Osteoblast (primary cell): Measurements from ENCODE around the gene CD8B. TPM values are rescaled to one million over a fixed set of nuclear protein-coding genes. Genes with fewer than 3 reads are reported as not detected.

Source experiments
- DNase-seq: peaks from one replicate; pipeline ENCODE4 v3.0.0; 2011; ENCODE audit warnings: low spot score, mixed read lengths; ENCODE audit not compliant: insufficient read length; ENCODE audit errors: missing footprints
- H2AFZ ChIP-seq: 2 replicates; pipeline ENCODE4 v1.6.0; 2011; ENCODE audit warnings: mild to moderate bottlenecking, low read length
- H3K27ac ChIP-seq: 2 replicates; pipeline ENCODE4 v1.5.1; 2011; ENCODE audit warnings: mild to moderate bottlenecking, low read depth, low read length, moderate library complexity
- H3K27me3 ChIP-seq: 2 replicates; pipeline ENCODE4 v1.6.0; 2012; ENCODE audit warnings: mild to moderate bottlenecking, control low read depth, inconsistent platforms, low read length, moderate library complexity; ENCODE audit not compliant: insufficient read depth
- H3K36me3 ChIP-seq: 2 replicates; pipeline ENCODE4 v1.5.1; 2011; ENCODE audit warnings: mild to moderate bottlenecking, low read length, control low read depth, moderate library complexity; ENCODE audit not compliant: insufficient read depth
- H3K4me1 ChIP-seq: 2 replicates; pipeline ENCODE4 v1.5.1; 2011; ENCODE audit warnings: mild to moderate bottlenecking, low read length, control low read depth, moderate library complexity; ENCODE audit not compliant: insufficient read depth
- H3K4me2 ChIP-seq: 2 replicates; pipeline ENCODE4 v1.6.0; 2011; ENCODE audit warnings: mild to moderate bottlenecking, low read length; ENCODE audit not compliant: insufficient read depth
- H3K4me3 ChIP-seq: fragments of 200-600 bp; sonication (generic); 3 replicates; pipeline ENCODE4 v1.5.1; 2012; ENCODE audit warnings: mild to moderate bottlenecking, low read length, inconsistent platforms; ENCODE audit not compliant: insufficient read depth
- H3K79me2 ChIP-seq: 2 replicates; pipeline ENCODE4 v1.6.0; 2012; ENCODE audit warnings: mild to moderate bottlenecking, low read length, control low read depth, inconsistent platforms; ENCODE audit not compliant: insufficient read depth
- H3K9me3 ChIP-seq: 2 replicates; pipeline ENCODE4 v1.5.1; 2011; ENCODE audit warnings: low read depth, low read length, control low read depth
- H4K20me1 ChIP-seq: 2 replicates; pipeline ENCODE4 v1.6.0; 2012; ENCODE audit warnings: mild to moderate bottlenecking, low read length, control low read depth; ENCODE audit not compliant: insufficient read depth
- total RNA-seq: library from RNA; depleted of rRNA; stranded (reverse); fragments of >200 nt; gene quantifications from 2 replicates; pipeline ENCODE4 v1.2.3, GENCODE V29; 2012
- TF ChIP-seq, protein P1 (sequence below): IDR thresholded peaks from 2 replicates; pipeline ENCODE4 v1.5.1; 2011; ENCODE audit warnings: mild to moderate bottlenecking, low read depth, low read length, moderate library complexity; ENCODE audit errors: extremely low read depth

The CD8B gene
- total RNA-seq, 1 donor: not detected

DNA sequence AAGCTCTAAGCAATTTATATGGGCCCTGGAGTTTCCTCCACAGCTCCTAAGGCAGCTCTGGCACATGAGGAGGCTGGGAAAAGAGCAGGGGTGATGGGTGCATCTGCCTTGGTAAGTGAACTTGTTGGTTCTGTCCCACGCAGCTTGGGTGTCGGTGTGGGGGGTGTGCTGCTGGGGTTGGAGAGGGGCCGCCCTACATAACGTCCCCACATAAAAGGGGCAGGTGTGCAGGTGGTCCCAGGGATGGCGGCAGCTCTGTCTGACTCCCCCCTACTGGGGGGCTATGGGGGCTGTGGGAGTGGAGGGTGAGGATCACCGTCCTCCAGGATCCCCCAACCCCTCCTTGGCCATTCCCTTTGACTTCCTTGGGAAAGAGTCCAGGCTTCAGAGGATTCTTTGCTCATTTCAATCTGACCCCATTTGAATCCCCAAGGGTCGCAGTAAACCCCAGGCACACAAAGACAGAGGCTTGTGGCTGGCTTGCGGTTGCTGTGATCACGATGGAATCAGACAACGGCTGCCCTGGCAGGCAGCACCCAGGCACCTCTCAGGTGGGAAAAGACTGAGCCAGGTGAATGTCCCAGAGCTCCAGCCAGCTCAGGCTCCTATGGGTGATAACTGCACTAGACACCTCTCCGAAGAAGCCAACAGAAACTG lies 36.5 kb downstream of the CD8B start:
- H3K4me2 ChIP-seq: no peak overlapping the region
- no peaks in the 10 kb centered on the region for H4K20me1 ChIP-seq
- H3K27me3 ChIP-seq: peaks cover 9% of the 10 kb centered on the region
- H3K79me2 ChIP-seq: no peaks in the 10 kb centered on the region
- TF ChIP-seq, protein P1, sequence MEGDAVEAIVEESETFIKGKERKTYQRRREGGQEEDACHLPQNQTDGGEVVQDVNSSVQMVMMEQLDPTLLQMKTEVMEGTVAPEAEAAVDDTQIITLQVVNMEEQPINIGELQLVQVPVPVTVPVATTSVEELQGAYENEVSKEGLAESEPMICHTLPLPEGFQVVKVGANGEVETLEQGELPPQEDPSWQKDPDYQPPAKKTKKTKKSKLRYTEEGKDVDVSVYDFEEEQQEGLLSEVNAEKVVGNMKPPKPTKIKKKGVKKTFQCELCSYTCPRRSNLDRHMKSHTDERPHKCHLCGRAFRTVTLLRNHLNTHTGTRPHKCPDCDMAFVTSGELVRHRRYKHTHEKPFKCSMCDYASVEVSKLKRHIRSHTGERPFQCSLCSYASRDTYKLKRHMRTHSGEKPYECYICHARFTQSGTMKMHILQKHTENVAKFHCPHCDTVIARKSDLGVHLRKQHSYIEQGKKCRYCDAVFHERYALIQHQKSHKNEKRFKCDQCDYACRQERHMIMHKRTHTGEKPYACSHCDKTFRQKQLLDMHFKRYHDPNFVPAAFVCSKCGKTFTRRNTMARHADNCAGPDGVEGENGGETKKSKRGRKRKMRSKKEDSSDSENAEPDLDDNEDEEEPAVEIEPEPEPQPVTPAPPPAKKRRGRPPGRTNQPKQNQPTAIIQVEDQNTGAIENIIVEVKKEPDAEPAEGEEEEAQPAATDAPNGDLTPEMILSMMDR: no peak
- no peaks in the 10 kb centered on the region for H3K4me1 ChIP-seq
- DNase-seq: no peak
- no peaks in the 10 kb centered on the region for H3K9me3 ChIP-seq
- H2AFZ ChIP-seq: no peak overlapping the region
- no peak overlapping the region for H3K27ac ChIP-seq
- no peaks in the 10 kb centered on the region for H3K36me3 ChIP-seq
- H3K4me3 ChIP-seq: no peak overlapping the region

DNA sequence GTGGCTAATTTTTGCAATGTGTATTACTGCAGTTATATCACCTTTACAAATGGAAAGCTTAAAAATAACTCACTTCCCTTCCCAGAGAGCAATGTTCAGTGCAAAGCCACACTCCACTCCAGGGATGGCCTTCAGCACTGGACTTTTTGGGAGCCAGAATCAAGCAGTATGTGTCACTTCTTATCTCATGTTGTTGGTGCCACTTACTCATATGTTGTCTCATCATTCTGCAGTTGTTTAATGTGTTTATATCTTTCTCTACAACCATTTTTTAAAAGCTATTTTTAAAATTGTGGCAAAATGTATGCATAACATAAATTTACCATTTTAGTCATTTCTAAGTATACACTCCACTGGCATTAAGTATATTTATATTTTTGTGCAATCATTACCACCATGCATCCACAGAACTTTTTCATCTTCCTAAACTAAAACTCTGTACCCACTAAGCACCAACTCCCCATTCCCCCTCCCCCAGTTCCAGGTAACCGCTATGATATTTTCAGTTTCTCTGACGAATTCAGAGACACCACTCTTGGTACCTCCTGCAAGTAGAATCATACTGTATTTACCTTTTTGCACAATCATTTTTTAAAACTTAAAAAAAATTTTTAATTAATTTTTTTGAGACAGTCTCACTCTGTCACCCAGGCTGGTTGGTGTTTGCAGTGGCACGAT lies 38.9 kb downstream of the CD8B start:
- peaks cover 8% of the 10 kb centered on the region for H3K27me3 ChIP-seq
- H3K4me2 ChIP-seq: no peak overlapping the region
- no peak overlapping the region for H3K4me3 ChIP-seq
- TF ChIP-seq, protein P1: no peak
- no peaks in the 10 kb centered on the region for H3K9me3 ChIP-seq
- H3K27ac ChIP-seq: no peak overlapping the region
- H3K4me1 ChIP-seq: no peaks in the 10 kb centered on the region
- H2AFZ ChIP-seq: no peak overlapping the region
- H3K79me2 ChIP-seq: no peaks in the 10 kb centered on the region
- H3K36me3 ChIP-seq: no peaks in the 10 kb centered on the region
- H4K20me1 ChIP-seq: no peaks in the 10 kb centered on the region
- DNase-seq: no peak

DNA sequence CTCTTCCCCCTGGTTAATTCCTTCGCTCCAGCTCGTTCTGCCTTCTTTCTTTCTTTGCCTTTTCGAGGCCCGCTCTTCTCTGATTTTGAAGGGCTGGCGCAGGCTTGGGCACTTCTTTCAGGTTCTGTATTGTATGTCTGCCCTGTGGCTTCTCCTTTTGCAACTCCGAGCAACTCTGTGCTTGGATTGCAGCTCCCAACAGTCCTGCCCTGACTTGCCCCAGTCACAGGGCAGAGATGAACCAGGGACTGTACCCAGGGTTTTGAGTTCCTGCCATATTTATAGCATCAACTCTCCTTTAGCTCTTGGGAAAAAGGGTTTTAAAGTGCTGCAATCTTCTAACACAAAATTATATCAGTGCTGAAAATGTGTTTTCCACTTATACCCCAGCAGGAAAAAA lies 39.8 kb downstream of the CD8B start:
- no peak for DNase-seq
- peaks cover 7% of the 10 kb centered on the region for H3K27me3 ChIP-seq
- no peak overlapping the region for H3K27ac ChIP-seq
- no peak overlapping the region for H2AFZ ChIP-seq
- no peak overlapping the region for H3K4me2 ChIP-seq
- H3K9me3 ChIP-seq: no peaks in the 10 kb centered on the region
- H3K36me3 ChIP-seq: no peaks in the 10 kb centered on the region
- H4K20me1 ChIP-seq: no peaks in the 10 kb centered on the region
- no peaks in the 10 kb centered on the region for H3K79me2 ChIP-seq
- H3K4me1 ChIP-seq: no peaks in the 10 kb centered on the region
- H3K4me3 ChIP-seq: no peak overlapping the region
- TF ChIP-seq, protein P1: no peak

DNA sequence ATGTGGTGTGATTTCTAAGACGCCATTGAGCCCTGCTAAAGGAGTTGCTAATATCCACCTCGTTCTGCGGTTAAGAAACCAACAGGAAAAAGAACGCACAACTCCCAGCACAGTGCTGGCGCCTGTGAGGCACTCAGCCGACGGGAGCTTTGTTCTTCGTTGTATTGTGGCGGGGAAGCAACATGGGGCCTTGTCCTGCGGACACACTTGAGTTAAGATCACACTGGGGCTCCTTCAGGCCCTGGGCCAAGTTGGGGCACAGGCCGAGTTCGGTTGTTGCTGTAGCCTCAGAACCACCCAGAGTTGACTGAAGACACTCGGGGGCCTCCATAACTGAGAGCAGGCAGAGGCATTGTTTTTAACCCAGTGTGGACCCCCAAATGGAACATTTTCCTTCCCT lies 40.4 kb downstream of the CD8B start:
- Histone ChIP-seq H2AFZ (no peak overlapping the region), H3K4me2 (no peak overlapping the region), H3K36me3 (no peaks in the 10 kb centered on the region), H3K27me3 (peaks cover 6% of the 10 kb centered on the region), H3K27ac (no peak overlapping the region), H3K4me3 (no peak overlapping the region), H3K4me1 (no peaks in the 10 kb centered on the region), H4K20me1 (no peaks in the 10 kb centered on the region), H3K9me3 (no peaks in the 10 kb centered on the region), H3K79me2 (no peaks in the 10 kb centered on the region)
- DNase-seq: no peak
- TF ChIP-seq, protein P1: no peak
